ENCODE measurements around the gene TMPRSS6.

TMPRSS6 gene

GRCh38 chr22:37111156-37111717 lies 1.7 kb upstream of the TMPRSS6 start:
- peaks cover 0 to 12% of the 10 kb centered on the region in 2 donors for H3K27me3 ChIP-seq (ENCODE audit: control insufficient read depth in 1 of 2, insufficient read depth in 2 of 2, low read length in 2 of 2)
- no peak overlapping the region for H3K4me3 ChIP-seq (ENCODE audit: low read depth in 1 of 2, low read length in 2 of 2)
- H3K9ac ChIP-seq (ENCODE audit: low read length): no peak overlapping the region
- no peaks in the 10 kb centered on the region for H3K36me3 ChIP-seq (ENCODE audit: insufficient read depth, low read length)
- no peaks in the 10 kb centered on the region for H3K9me3 ChIP-seq (ENCODE audit: low read length)
- no peak overlapping the region for H3K27ac ChIP-seq (ENCODE audit: low read depth, low read length)
- H3K4me1 ChIP-seq (ENCODE audit: insufficient read depth, low read length): no peaks in the 10 kb centered on the region

- Histone ChIP-seq H3K27ac (ENCODE audit: low read depth, low read length) (no peak overlapping the region), H3K27me3 (ENCODE audit: control insufficient read depth in 1 of 2, insufficient read depth in 2 of 2, low read length in 2 of 2) (peaks cover 9 to 25% of the 10 kb centered on the region in 2 donors), H3K9me3 (ENCODE audit: low read length) (no peaks in the 10 kb centered on the region), H3K4me3 (ENCODE audit: low read depth in 1 of 2, low read length in 2 of 2) (no peak overlapping the region), H3K36me3 (ENCODE audit: insufficient read depth, low read length) (no peaks in the 10 kb centered on the region), H3K9ac (ENCODE audit: low read length) (no peak overlapping the region), H3K4me1 (ENCODE audit: insufficient read depth, low read length) (no peaks in the 10 kb centered on the region)
These were observed 1.5 kb downstream of the TMPRSS6 start for GRCh38 chr22:37107816-37108621.

GRCh38 chr22:37105990-37106389 lies 3.5 kb downstream of the TMPRSS6 start:
- no peak overlapping the region for H3K27ac ChIP-seq (ENCODE audit: low read depth, low read length)
- H3K27me3 ChIP-seq (ENCODE audit: control insufficient read depth in 1 of 2, insufficient read depth in 2 of 2, low read length in 2 of 2): peaks cover 9 to 18% of the 10 kb centered on the region in 2 donors
- H3K9me3 ChIP-seq (ENCODE audit: low read length): no peaks in the 10 kb centered on the region
- H3K4me3 ChIP-seq (ENCODE audit: low read depth in 1 of 2, low read length in 2 of 2): no peak overlapping the region
- H3K36me3 ChIP-seq (ENCODE audit: insufficient read depth, low read length): no peaks in the 10 kb centered on the region
- H3K9ac ChIP-seq (ENCODE audit: low read length): no peak overlapping the region
- H3K4me1 ChIP-seq (ENCODE audit: insufficient read depth, low read length): no peaks in the 10 kb centered on the region

- no peaks in the 10 kb centered on the region for H3K9me3 ChIP-seq (ENCODE audit: low read length)
- no peaks in the 10 kb centered on the region for H3K4me1 ChIP-seq (ENCODE audit: insufficient read depth, low read length)
- no peak overlapping the region for H3K4me3 ChIP-seq (ENCODE audit: low read depth in 1 of 2, low read length in 2 of 2)
- no peak overlapping the region for H3K9ac ChIP-seq (ENCODE audit: low read length)
- no peaks in the 10 kb centered on the region for H3K36me3 ChIP-seq (ENCODE audit: insufficient read depth, low read length)
- H3K27ac ChIP-seq (ENCODE audit: low read depth, low read length): no peak overlapping the region
- peaks cover 9 to 18% of the 10 kb centered on the region in 2 donors for H3K27me3 ChIP-seq (ENCODE audit: control insufficient read depth in 1 of 2, insufficient read depth in 2 of 2, low read length in 2 of 2)
These were observed 4.4 kb downstream of the TMPRSS6 start for GRCh38 chr22:37105154-37105553.

- Histone ChIP-seq H3K4me1 (ENCODE audit: insufficient read depth, low read length) (no peaks in the 10 kb centered on the region), H3K27me3 (ENCODE audit: control insufficient read depth in 1 of 2, insufficient read depth in 2 of 2, low read length in 2 of 2) (peaks cover 9 to 18% of the 10 kb centered on the region in 2 donors)
These were observed 5.7 kb downstream of the TMPRSS6 start for GRCh38 chr22:37103656-37104452.

GRCh38 chr22:37103151-37103550 lies 6.4 kb downstream of the TMPRSS6 start:
- peaks cover 9 to 18% of the 10 kb centered on the region in 2 donors for H3K27me3 ChIP-seq (ENCODE audit: control insufficient read depth in 1 of 2, insufficient read depth in 2 of 2, low read length in 2 of 2)
- H3K4me1 ChIP-seq (ENCODE audit: insufficient read depth, low read length): no peaks in the 10 kb centered on the region
- H3K36me3 ChIP-seq (ENCODE audit: insufficient read depth, low read length): no peaks in the 10 kb centered on the region
- H3K4me3 ChIP-seq (ENCODE audit: low read depth in 1 of 2, low read length in 2 of 2): no peak overlapping the region
- no peak overlapping the region for H3K9ac ChIP-seq (ENCODE audit: low read length)
- H3K27ac ChIP-seq (ENCODE audit: low read depth, low read length): no peak overlapping the region
- H3K9me3 ChIP-seq (ENCODE audit: low read length): no peaks in the 10 kb centered on the region

More at GRCh38 chr22:37103656-37104452, 5.7 kb downstream of the TMPRSS6 start:
- Histone ChIP-seq H3K9me3 (ENCODE audit: low read length) (no peaks in the 10 kb centered on the region), H3K36me3 (ENCODE audit: insufficient read depth, low read length) (no peaks in the 10 kb centered on the region), H3K4me3 (ENCODE audit: low read depth in 1 of 2, low read length in 2 of 2) (no peak overlapping the region), H3K9ac (ENCODE audit: low read length) (no peak overlapping the region), H3K27ac (ENCODE audit: low read depth, low read length) (no peak overlapping the region)

GRCh38 chr22:37101311-37102066 lies 8.0 kb downstream of the TMPRSS6 start:
- no peaks in the 10 kb centered on the region for H3K4me1 ChIP-seq (ENCODE audit: insufficient read depth, low read length)
- H3K27me3 ChIP-seq (ENCODE audit: control insufficient read depth in 1 of 2, insufficient read depth in 2 of 2, low read length in 2 of 2): peaks cover 9 to 26% of the 10 kb centered on the region in 2 donors
- H3K27ac ChIP-seq (ENCODE audit: low read depth, low read length): no peak overlapping the region
- no peaks in the 10 kb centered on the region for H3K9me3 ChIP-seq (ENCODE audit: low read length)
- H3K4me3 ChIP-seq (ENCODE audit: low read depth in 1 of 2, low read length in 2 of 2): no peak overlapping the region
- no peaks in the 10 kb centered on the region for H3K36me3 ChIP-seq (ENCODE audit: insufficient read depth, low read length)
- H3K9ac ChIP-seq (ENCODE audit: low read length): no peak overlapping the region

- Histone ChIP-seq H3K27me3 (ENCODE audit: control insufficient read depth in 1 of 2, insufficient read depth in 2 of 2, low read length in 2 of 2) (peaks cover 9 to 31% of the 10 kb centered on the region in 2 donors), H3K9me3 (ENCODE audit: low read length) (no peaks in the 10 kb centered on the region), H3K4me1 (ENCODE audit: insufficient read depth, low read length) (no peaks in the 10 kb centered on the region), H3K36me3 (ENCODE audit: insufficient read depth, low read length) (no peaks in the 10 kb centered on the region), H3K27ac (ENCODE audit: low read depth, low read length) (no peak overlapping the region), H3K4me3 (ENCODE audit: low read depth in 1 of 2, low read length in 2 of 2) (no peak overlapping the region), H3K9ac (ENCODE audit: low read length) (no peak overlapping the region)
These were observed 8.9 kb downstream of the TMPRSS6 start for GRCh38 chr22:37100589-37101127.

GRCh38 chr22:37098976-37099591 lies 10.4 kb downstream of the TMPRSS6 start:
- no peak overlapping the region for H3K4me3 ChIP-seq (ENCODE audit: low read depth in 1 of 2, low read length in 2 of 2)
- H3K9ac ChIP-seq (ENCODE audit: low read length): no peak overlapping the region
- H3K36me3 ChIP-seq (ENCODE audit: insufficient read depth, low read length): no peaks in the 10 kb centered on the region
- H3K4me1 ChIP-seq (ENCODE audit: insufficient read depth, low read length): no peaks in the 10 kb centered on the region
- peaks cover 5 to 26% of the 10 kb centered on the region in 2 donors for H3K27me3 ChIP-seq (ENCODE audit: control insufficient read depth in 1 of 2, insufficient read depth in 2 of 2, low read length in 2 of 2)
- no peaks in the 10 kb centered on the region for H3K9me3 ChIP-seq (ENCODE audit: low read length)
- H3K27ac ChIP-seq (ENCODE audit: low read depth, low read length): no peak overlapping the region

GRCh38 chr22:37097346-37097745 lies 12.2 kb downstream of the TMPRSS6 start:
- no peak overlapping the region for H3K27ac ChIP-seq (ENCODE audit: low read depth, low read length)
- no peaks in the 10 kb centered on the region for H3K9me3 ChIP-seq (ENCODE audit: low read length)
- H3K9ac ChIP-seq (ENCODE audit: low read length): no peak overlapping the region
- H3K4me1 ChIP-seq (ENCODE audit: insufficient read depth, low read length): no peaks in the 10 kb centered on the region
- peaks cover 0 to 13% of the 10 kb centered on the region in 2 donors for H3K27me3 ChIP-seq (ENCODE audit: control insufficient read depth in 1 of 2, insufficient read depth in 2 of 2, low read length in 2 of 2)
- no peak overlapping the region for H3K4me3 ChIP-seq (ENCODE audit: low read depth in 1 of 2, low read length in 2 of 2)
- no peaks in the 10 kb centered on the region for H3K36me3 ChIP-seq (ENCODE audit: insufficient read depth, low read length)

All from muscle layer of colon (tissue), 2 donors.